Calu3 (cell line): Measurements from ENCODE around the gene NELL1. TPM values are rescaled to one million over a fixed set of nuclear protein-coding genes. Genes with fewer than 3 reads are reported as not detected.

Experiments used
- BruUV-seq: library from RNA; stranded (reverse); fragments of 400-500 nt; replicated peaks from 2 replicates; lab custom pipeline; 2021; lab: Mats Ljungman, UMichigan
- CTCF ChIA-PET: fragments of 300-600 bp; sonication (Branson Sonifier 250); formaldehyde crosslinking; loops from one replicate; lab custom pipeline; 2022; ENCODE audit warnings: antibody characterized with exemption; lab: Charles Lee
- DNase-seq: peaks from one replicate; pipeline ENCODE4 v3.0.0; 2022
- H3K27ac Mint-ChIP-seq: one replicate; pipeline ENCODE4 v1.8.0; 2022; ENCODE audit warnings: mixed read lengths; ENCODE audit not compliant: unreplicated experiment
- H3K27me3 Mint-ChIP-seq: one replicate; pipeline ENCODE4 v1.8.0; 2022; ENCODE audit warnings: mixed read lengths; ENCODE audit not compliant: unreplicated experiment
- H3K36me3 Mint-ChIP-seq: one replicate; pipeline ENCODE4 v1.8.0; 2022; ENCODE audit warnings: mild to moderate bottlenecking, moderate library complexity, mixed read lengths; ENCODE audit not compliant: insufficient read depth, unreplicated experiment
- H3K4me1 Mint-ChIP-seq: one replicate; pipeline ENCODE4 v1.8.0; 2022; ENCODE audit warnings: mild to moderate bottlenecking, low read depth, mixed read lengths; ENCODE audit not compliant: unreplicated experiment
- H3K4me3 Mint-ChIP-seq: one replicate; pipeline ENCODE4 v1.8.0; 2022; ENCODE audit warnings: mild to moderate bottlenecking, low read depth, moderate library complexity, mixed read lengths; ENCODE audit not compliant: unreplicated experiment
- H3K9me3 Mint-ChIP-seq: one replicate; pipeline ENCODE4 v1.8.0; 2022; ENCODE audit warnings: low read depth, mixed read lengths; ENCODE audit not compliant: unreplicated experiment
- intact Hi-C: fragments of 100-400 bp; cut with micrococcal nuclease; formaldehyde crosslinking; loops from one replicate; pipeline ENCODE4 v1.10.0; 2022; ENCODE audit not compliant: unreplicated experiment
- total RNA-seq: library from RNA; stranded (reverse); gene quantifications from 2 replicates; pipeline ENCODE4 v1.2.3, GENCODE V29; 2022
- TF ChIP-seq, protein P1 (sequence below): fragments of 200-600 bp; IDR thresholded peaks from one replicate; pipeline ENCODE4 v1.8.0; 2022; ENCODE audit warnings: antibody characterized with exemption; ENCODE audit not compliant: unreplicated experiment

NELL1 gene
- total RNA-seq, 1 experiment from 2014 or later, result not detected

DNA sequence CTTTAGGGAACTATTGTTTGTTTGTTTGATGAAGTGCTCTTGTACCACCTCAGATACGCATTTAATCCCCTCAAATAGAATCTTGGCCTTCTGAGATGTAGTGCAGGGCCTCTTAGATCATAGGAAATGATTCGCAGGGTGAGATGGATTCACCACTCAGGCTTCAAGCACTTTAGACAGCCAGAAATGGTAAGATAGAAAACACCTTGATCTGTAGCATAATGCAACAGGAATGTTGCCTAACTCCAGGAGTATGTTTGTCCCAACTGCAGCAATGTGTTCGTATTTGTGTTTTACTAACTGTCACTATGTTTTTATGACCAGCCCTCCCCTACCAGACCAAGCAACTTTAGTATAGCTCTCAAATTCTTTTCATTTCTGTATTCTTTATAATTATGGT, 761.2 kb downstream of the NELL1 start:
- no peaks in the 10 kb centered on the region for H3K36me3 Mint-ChIP-seq
- no peak overlapping the region for H3K4me3 Mint-ChIP-seq
- DNase-seq, result no peak
- intact Hi-C loops, result no loop called here
- no TSS peak for BruUV-seq
- H3K9me3 Mint-ChIP-seq, result no peaks in the 10 kb centered on the region
- no peaks in the 10 kb centered on the region for H3K4me1 Mint-ChIP-seq
- TF ChIP-seq, protein P1, sequence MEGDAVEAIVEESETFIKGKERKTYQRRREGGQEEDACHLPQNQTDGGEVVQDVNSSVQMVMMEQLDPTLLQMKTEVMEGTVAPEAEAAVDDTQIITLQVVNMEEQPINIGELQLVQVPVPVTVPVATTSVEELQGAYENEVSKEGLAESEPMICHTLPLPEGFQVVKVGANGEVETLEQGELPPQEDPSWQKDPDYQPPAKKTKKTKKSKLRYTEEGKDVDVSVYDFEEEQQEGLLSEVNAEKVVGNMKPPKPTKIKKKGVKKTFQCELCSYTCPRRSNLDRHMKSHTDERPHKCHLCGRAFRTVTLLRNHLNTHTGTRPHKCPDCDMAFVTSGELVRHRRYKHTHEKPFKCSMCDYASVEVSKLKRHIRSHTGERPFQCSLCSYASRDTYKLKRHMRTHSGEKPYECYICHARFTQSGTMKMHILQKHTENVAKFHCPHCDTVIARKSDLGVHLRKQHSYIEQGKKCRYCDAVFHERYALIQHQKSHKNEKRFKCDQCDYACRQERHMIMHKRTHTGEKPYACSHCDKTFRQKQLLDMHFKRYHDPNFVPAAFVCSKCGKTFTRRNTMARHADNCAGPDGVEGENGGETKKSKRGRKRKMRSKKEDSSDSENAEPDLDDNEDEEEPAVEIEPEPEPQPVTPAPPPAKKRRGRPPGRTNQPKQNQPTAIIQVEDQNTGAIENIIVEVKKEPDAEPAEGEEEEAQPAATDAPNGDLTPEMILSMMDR, result no peak
- H3K27me3 Mint-ChIP-seq, result no peaks in the 10 kb centered on the region
- H3K27ac Mint-ChIP-seq, result no peak overlapping the region
- CTCF ChIA-PET, result no interaction called here

DNA sequence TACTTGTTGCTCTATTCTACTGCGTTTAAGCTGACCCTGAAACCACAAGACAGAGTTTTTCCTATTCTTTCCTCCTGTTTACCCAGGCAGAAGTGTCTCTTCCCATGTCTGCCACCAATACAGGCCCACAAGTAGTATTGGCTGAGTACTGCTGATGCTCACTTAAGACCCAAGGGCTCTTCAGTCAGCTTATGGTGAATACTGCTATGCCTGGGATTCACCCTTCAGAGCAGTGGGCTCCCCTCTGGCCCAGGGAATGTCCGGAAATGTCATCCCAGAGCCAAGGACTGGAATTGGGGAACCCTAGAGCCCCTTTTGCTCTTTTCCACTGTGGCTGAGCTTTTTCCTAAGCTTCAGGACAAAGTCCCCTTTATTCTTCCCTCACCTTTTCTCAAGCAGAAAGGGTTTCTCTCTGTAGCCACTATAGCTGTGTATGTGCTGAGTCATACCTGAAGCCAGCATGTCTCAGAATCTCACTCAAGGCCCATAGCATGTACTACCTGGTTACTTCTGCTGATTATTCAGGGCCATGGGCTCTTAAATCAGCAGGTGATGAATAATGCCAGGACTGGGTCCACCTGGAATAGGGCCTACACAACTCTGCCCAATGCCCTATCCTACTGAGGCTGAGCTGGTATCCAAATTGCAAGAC, 777.7 kb downstream of the NELL1 start:
- DNase-seq, result no peak
- TF ChIP-seq, protein P1, result no peak
- no peaks in the 10 kb centered on the region for H3K27me3 Mint-ChIP-seq
- no peaks in the 10 kb centered on the region for H3K4me1 Mint-ChIP-seq
- H3K4me3 Mint-ChIP-seq, result no peak overlapping the region
- H3K9me3 Mint-ChIP-seq, result no peaks in the 10 kb centered on the region
- CTCF ChIA-PET, result no interaction called here
- intact Hi-C loops, result no loop called here
- no TSS peak for BruUV-seq
- H3K36me3 Mint-ChIP-seq, result no peaks in the 10 kb centered on the region
- H3K27ac Mint-ChIP-seq, result no peak overlapping the region

DNA sequence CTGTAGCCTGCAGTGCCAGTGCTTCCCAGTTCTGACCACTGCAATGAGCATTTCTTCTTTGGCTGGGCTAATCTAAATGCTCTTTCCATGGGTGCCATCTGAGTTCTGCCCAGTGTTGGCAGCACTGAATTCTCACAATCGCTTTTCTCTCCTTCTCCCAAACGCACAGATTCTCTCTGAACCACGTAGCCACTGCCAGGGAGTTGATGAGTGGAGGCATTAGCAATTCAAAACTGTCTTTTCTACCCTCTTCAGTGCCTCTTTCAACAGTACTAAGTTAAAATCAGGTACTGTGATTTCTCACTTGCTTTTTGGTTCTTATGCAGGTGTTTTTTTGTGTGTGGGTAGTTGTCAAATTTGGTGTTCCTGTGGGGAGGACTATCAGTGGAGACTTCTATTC, 778.5 kb downstream of the NELL1 start:
- DNase-seq, result no peak
- TF ChIP-seq, protein P1, result no peak
- Mint-ChIP-seq H3K27ac (no peak overlapping the region), H3K27me3 (no peaks in the 10 kb centered on the region), H3K4me3 (no peak overlapping the region), H3K4me1 (no peaks in the 10 kb centered on the region), H3K36me3 (no peaks in the 10 kb centered on the region), H3K9me3 (no peaks in the 10 kb centered on the region)
- CTCF ChIA-PET, result no interaction called here
- BruUV-seq, result no TSS peak
- intact Hi-C loops, result no loop called here

DNA sequence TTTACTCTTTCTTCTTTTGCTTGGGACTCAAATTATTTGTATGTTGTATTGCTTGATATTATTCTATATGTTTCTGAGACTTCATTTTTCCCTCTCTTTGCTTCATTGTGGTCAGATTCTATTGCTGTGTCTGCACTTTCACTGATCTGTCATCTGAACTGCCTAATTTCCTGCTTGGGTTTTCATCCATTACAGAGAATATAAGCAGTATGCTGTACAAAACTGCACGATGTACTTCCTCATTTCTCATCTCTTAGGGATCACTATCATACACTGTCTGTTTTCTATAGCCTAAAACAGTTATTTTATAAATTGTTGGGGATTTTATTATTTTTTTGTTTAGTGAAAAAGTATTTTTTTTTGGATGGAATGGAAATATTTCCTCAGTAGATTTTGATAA, 786.8 kb downstream of the NELL1 start:
- no TSS peak for BruUV-seq
- TF ChIP-seq, protein P1, result no peak
- CTCF ChIA-PET, result no interaction called here
- no peak overlapping the region for H3K4me3 Mint-ChIP-seq
- no peaks in the 10 kb centered on the region for H3K9me3 Mint-ChIP-seq
- no peaks in the 10 kb centered on the region for H3K4me1 Mint-ChIP-seq
- intact Hi-C loops, result no loop called here
- H3K27me3 Mint-ChIP-seq, result no peaks in the 10 kb centered on the region
- DNase-seq, result no peak
- H3K27ac Mint-ChIP-seq, result no peak overlapping the region
- H3K36me3 Mint-ChIP-seq, result no peaks in the 10 kb centered on the region
